Measurements from ENCODE around the gene RIN3.

GRCh38 chr14:92511453-92512238 is 1.9 kb upstream of the RIN3 start:
- TF ChIP-seq POLR2A (IDR thresholded peaks at IDR 0.05), result no peak
- TF ChIP-seq CTCF (IDR thresholded peaks at IDR 0.05), result no peak
- no peak for TF ChIP-seq POLR2AphosphoS5 (IDR thresholded peaks at IDR 0.05)
